ENCODE data around the gene DIAPH2. TPM values are rescaled to one million over a fixed set of nuclear protein-coding genes. Genes with fewer than 3 reads are reported as not detected.

The DIAPH2 gene
- total RNA-seq (2022; extraction: Qiagen RNA extraction; ENCODE audit: low read depth) = 3.4 to 6.3 TPM (median 4.4 TPM) in 5 replicates

DNA sequence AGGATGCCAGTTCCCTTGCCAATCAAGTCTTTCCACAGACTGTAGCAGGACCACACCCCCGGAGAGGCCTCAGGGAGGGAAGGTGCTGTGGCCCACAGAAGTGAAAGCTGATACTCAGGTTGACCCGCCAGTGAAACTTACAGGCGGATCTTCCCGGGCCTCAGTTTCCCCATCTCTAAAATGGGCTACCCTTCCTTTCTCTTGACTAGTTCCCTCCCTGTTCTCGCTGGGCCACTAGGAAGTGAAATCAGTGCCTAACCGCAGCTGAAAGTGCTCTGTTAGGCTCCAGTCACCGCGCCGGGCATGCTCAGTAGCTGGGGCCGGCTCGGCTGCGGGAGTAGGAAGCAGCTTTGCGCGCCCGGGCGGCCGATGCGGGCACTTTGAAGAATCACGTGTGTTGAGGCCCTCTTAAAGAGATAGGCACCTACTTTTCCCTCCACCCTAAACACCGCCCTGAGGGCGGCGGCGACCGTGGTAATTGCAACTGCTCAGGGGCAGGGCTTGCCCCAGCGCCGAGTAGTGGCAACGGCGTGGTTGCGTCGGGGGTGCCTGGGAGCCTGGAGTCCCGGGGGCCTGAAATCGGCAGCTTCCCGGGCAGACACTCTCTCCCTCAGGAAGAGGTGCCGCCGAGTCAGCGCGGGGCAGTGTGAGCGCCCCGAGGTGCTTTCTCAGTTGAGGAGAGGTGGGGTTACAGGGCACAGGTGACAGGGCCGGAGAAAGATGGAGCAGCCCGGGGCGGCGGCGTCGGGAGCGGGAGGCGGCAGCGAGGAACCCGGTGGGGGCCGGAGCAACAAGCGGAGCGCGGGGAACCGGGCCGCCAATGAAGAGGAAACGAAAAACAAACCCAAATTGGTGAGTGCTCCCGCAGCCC, at the start of gene DIAPH2:
Gene DIAPH2 (plus strand): TSS at position 504 of the 871 bp plus-strand sequence.

DNA sequence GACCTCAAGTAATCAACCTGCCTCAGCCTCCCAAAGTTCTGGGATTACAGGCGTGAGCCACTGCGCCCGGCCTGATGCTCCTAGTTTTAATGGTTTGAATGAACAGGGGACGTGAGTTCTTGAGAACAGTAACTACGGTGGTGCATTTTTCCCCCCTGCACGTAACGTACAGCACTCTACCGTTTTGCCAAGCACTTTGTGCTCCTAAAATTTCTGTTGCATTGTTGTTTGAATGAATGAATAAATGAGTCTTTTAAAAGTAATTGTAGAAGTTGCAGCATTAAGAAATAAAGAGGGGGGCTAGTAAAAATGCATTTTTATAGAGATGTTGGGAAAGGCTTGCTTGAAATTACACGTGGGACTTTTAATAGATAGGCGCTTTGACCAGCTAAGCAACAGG, 199.0 kb downstream of the DIAPH2 start, which contains the start of gene RPA4:
Gene RPA4 (plus strand): TSS at position 301 of the 400 bp plus-strand sequence. CDS start 403 bp downstream, outside the sequence.

Other genes starting within 250 kb of the DIAPH2 start
- gene RPA4, start 199.1 kb downstream of the DIAPH2 start, total RNA-seq (2022; extraction: Qiagen RNA extraction; ENCODE audit: low read depth) = 0.15 to 0.36 TPM (median 0.19 TPM) in 5 replicates

Measured in A549 treated with CpdA at 1 μM for 4 hours (cell line).